OCI-LY7 (cell line): ENCODE data around the gene ELP6. TPM values are rescaled to one million over a fixed set of nuclear protein-coding genes. Genes with fewer than 3 reads are reported as not detected.
A peak's percentile ranks its signal among the peaks of the same experiment; 100 is the strongest.
"Not testable (repeated sequence)": the region's sequence is repeated elsewhere in the genome, so short reads cannot be mapped to it uniquely, and the experiment has no call there.

ENCODE experiments used
- BruUV-seq: library from RNA; stranded (reverse); fragments of 400-500 nt; replicated peaks from 2 replicates; lab custom pipeline; 2021; lab: Mats Ljungman, UMichigan
- CTCF ChIA-PET: fragments of 300-600 bp; sonication (Branson Sonifier 250); formaldehyde crosslinking; loops from one replicate; lab custom pipeline; 2022; ENCODE audit warnings: antibody characterized with exemption; ENCODE audit not compliant: unreplicated experiment; lab: Charles Lee
- POLR2A ChIA-PET: fragments of 300-600 bp; sonication (Branson Sonifier 250); formaldehyde crosslinking; loops from one replicate; lab custom pipeline; 2022; ENCODE audit warnings: antibody characterized with exemption; lab: Charles Lee
- DNase-seq: peaks from one replicate; pipeline ENCODE4 v3.0.0-alpha.2; 2015; ENCODE audit warnings: low spot score
- H2AFZ ChIP-seq: fragments of 200-600 bp; sonication (generic), shearing (Covaris generic); 2 replicates; pipeline ENCODE4 v1.6.1; 2014; ENCODE audit warnings: mild to moderate bottlenecking, antibody characterized with exemption, low read length, moderate library complexity
- H3K27ac ChIP-seq: fragments of 200-600 bp; sonication (generic); 2 replicates; pipeline ENCODE4 v1.5.1; 2014; ENCODE audit warnings: mixed run types, low read depth, mild to moderate bottlenecking, moderate library complexity, low read length, inconsistent platforms; ENCODE audit not compliant: poor library complexity, severe bottlenecking
- H3K36me3 ChIP-seq: fragments of 200-600 bp; sonication (generic); 2 replicates; pipeline ENCODE4 v1.6.1; 2014; ENCODE audit warnings: mild to moderate bottlenecking, antibody characterized with exemption, low read length, moderate library complexity, mixed read lengths; ENCODE audit not compliant: insufficient read depth
- H3K4me1 ChIP-seq: fragments of 200-600 bp; sonication (generic); 2 replicates; pipeline ENCODE4 v1.5.1; 2014; ENCODE audit warnings: mild to moderate bottlenecking, low read length; ENCODE audit not compliant: insufficient read depth, poor library complexity, severe bottlenecking
- H3K4me2 ChIP-seq: fragments of 200-600 bp; sonication (generic); 2 replicates; pipeline ENCODE4 v1.6.1; 2014; ENCODE audit warnings: mild to moderate bottlenecking, low read length
- H3K4me3 ChIP-seq: fragments of 200-600 bp; sonication (generic); 2 replicates; pipeline ENCODE4 v1.5.1; 2014; ENCODE audit warnings: mild to moderate bottlenecking, low read depth, low read length; ENCODE audit not compliant: poor library complexity, severe bottlenecking
- H3K79me2 ChIP-seq: fragments of 200-600 bp; sonication (generic); 2 replicates; pipeline ENCODE4 v1.6.1; 2016; ENCODE audit warnings: low read depth, mild to moderate bottlenecking, low read length, moderate library complexity, mixed read lengths; ENCODE audit not compliant: insufficient read depth
- H3K9me2 ChIP-seq: fragments of 200-600 bp; sonication (generic); 2 replicates; pipeline ENCODE4 v1.6.1; 2016; ENCODE audit warnings: mild to moderate bottlenecking, low read length, mixed read lengths; ENCODE audit not compliant: insufficient read depth
- H3K9me3 ChIP-seq: fragments of 200-600 bp; sonication (generic); 2 replicates; pipeline ENCODE4 v1.6.1; 2014; ENCODE audit warnings: mild to moderate bottlenecking, mixed run types, low read length, mixed read lengths
- H4K20me1 ChIP-seq: fragments of 200-600 bp; sonication (generic); 2 replicates; pipeline ENCODE4 v1.6.1; 2014; ENCODE audit warnings: mild to moderate bottlenecking, antibody characterized with exemption, low read length, moderate library complexity, mixed read lengths; ENCODE audit not compliant: insufficient read depth
- CTCF ChIP-seq: fragments of 200-600 bp; sonication (generic); conservative IDR thresholded peaks from 2 replicates; pipeline ENCODE4 v1.5.1; 2014; ENCODE audit warnings: mild to moderate bottlenecking, antibody characterized with exemption, low read length, moderate library complexity, mixed read lengths
- EZH2phosphoT487 ChIP-seq: fragments of 200-600 bp; sonication (generic); IDR thresholded peaks from 2 replicates; pipeline ENCODE4 v1.6.1; 2018; ENCODE audit warnings: low read depth, borderline replicate concordance, mild to moderate bottlenecking, mixed run types, antibody characterized with exemption, low read length, moderate library complexity, mixed read lengths
- intact Hi-C: fragments of 100-400 bp; cut with micrococcal nuclease; formaldehyde crosslinking; loops from one replicate; pipeline ENCODE4 v1.10.0; 2022; ENCODE audit not compliant: unreplicated experiment
- total RNA-seq, 2 experiments: library from RNA; depleted of rRNA in 1 of 2; stranded (reverse); fragments of >200 nt in 1 of 2; shearing (Covaris generic) in 1 of 2; gene quantifications; 2 replicates each; pipeline ENCODE4 v1.2.3, GENCODE V29; 2014 to 2022

The ELP6 gene
- total RNA-seq, 2 experiments from 2014 or later, result 91.5 to 92.5 TPM

GRCh38 chr3:47482366-47482765 lies 31.1 kb downstream of the ELP6 start:
- H3K4me2 ChIP-seq, result no peak overlapping the region
- intact Hi-C loops, result no loop called here
- H3K36me3 ChIP-seq, result 0 out of 2 replicates have a peak, but pooled peaks cover 4% of the 10 kb centered on the region
- H3K9me2 ChIP-seq, result no peaks in the 10 kb centered on the region
- H4K20me1 ChIP-seq, result no peaks in the 10 kb centered on the region
- no peak overlapping the region for H2AFZ ChIP-seq
- ChIA-PET CTCF (no interaction called here), POLR2A (interaction anchor here (0.6 to 1.3 kb wide), 7 partner anchors 31 to 940 kb away, joined by 3 to 11 read pairs (median 3); partner anchors contain the start of gene ELP6)
- no TSS peak for BruUV-seq
- no peak overlapping the region for H3K4me3 ChIP-seq
- H3K27ac ChIP-seq, result peak overlapping the region; percentile 7
- TF ChIP-seq CTCF (no peak), EZH2phosphoT487 (no peak)
- H3K4me1 ChIP-seq, result peaks cover 7% of the 10 kb centered on the region
- DNase-seq, result no peak
- H3K79me2 ChIP-seq, result no peaks in the 10 kb centered on the region
- no peaks in the 10 kb centered on the region for H3K9me3 ChIP-seq

GRCh38 chr3:47481763-47482162 lies 31.7 kb downstream of the ELP6 start:
- ChIA-PET POLR2A (interaction anchor here (0.6 to 1.3 kb wide), 4 partner anchors 22 to 142 kb away, joined by 3 to 11 read pairs (median 4); partner anchors contain the start of gene ELP6), CTCF (interaction anchor here (0.6 kb wide), 1 partner anchor 102 kb away, joined by 3 read pairs; no protein-coding TSS in a partner anchor)
- H3K4me3 ChIP-seq, DNase-seq, H2AFZ ChIP-seq, H3K36me3 ChIP-seq, H3K79me2 ChIP-seq, H3K4me2 ChIP-seq, BruUV-seq, H4K20me1 ChIP-seq, H3K9me2 ChIP-seq, intact Hi-C loops, H3K4me1 ChIP-seq, H3K9me3 ChIP-seq, H3K27ac ChIP-seq: not testable (repeated sequence)

- H4K20me1 ChIP-seq, H3K4me3 ChIP-seq, H3K4me2 ChIP-seq, H3K27ac ChIP-seq, H3K9me2 ChIP-seq, H3K79me2 ChIP-seq, H3K36me3 ChIP-seq, H3K9me3 ChIP-seq, BruUV-seq, CTCF ChIA-PET, DNase-seq, H2AFZ ChIP-seq, H3K4me1 ChIP-seq, intact Hi-C loops: not testable (repeated sequence)
- POLR2A ChIA-PET, result interaction anchor here (0.6 kb wide), 1 partner anchor 76 kb away, joined by 3 read pairs; no protein-coding TSS in a partner anchor
Observed at GRCh38 chr3:47480267-47480666, 33.2 kb downstream of the ELP6 start.

- TF ChIP-seq EZH2phosphoT487 (no peak), CTCF (no peak)
- CTCF ChIA-PET, result no interaction called here
- no TSS peak for BruUV-seq
- no peaks in the 10 kb centered on the region for H3K36me3 ChIP-seq
- POLR2A ChIA-PET, result interaction anchor here (0.6 to 0.7 kb wide), 2 partner anchors 77 to 84 kb away, joined by 3 to 4 read pairs; no protein-coding TSS in a partner anchor
- no peaks in the 10 kb centered on the region for H3K9me2 ChIP-seq
- no peak overlapping the region for H3K27ac ChIP-seq
- DNase-seq, result no peak
- no peak overlapping the region for H3K4me3 ChIP-seq
- H4K20me1 ChIP-seq, result no peaks in the 10 kb centered on the region
- peaks cover 7% of the 10 kb centered on the region for H3K4me1 ChIP-seq
- H3K9me3 ChIP-seq, result no peaks in the 10 kb centered on the region
- intact Hi-C loops, result no loop called here
- H3K4me2 ChIP-seq, result no peak overlapping the region
- H3K79me2 ChIP-seq, result peaks cover 7% of the 10 kb centered on the region
- no peak overlapping the region for H2AFZ ChIP-seq
Observed at GRCh38 chr3:47479826-47480160, 33.7 kb downstream of the ELP6 start.
